HG02763 (cell line): ENCODE results near the gene SCP2.

ENCODE experiments used
- ATAC-seq: cut with Tn5 transposase; IDR thresholded peaks from one replicate; pipeline ENCODE4 v1.9.1; 2021; ENCODE audit warnings: mild to moderate bottlenecking, moderate library complexity; ENCODE audit not compliant: unreplicated experiment

The SCP2 gene

GRCh38 chr1:53026254-53026653, 99.2 kb downstream of the SCP2 start:
- ATAC-seq = no peak

GRCh38 chr1:53031732-53032131, 104.7 kb downstream of the SCP2 start:
- ATAC-seq = no peak

GRCh38 chr1:53037159-53037558, 110.1 kb downstream of the SCP2 start:
- ATAC-seq = no peak

GRCh38 chr1:53038566-53038965, 111.5 kb downstream of the SCP2 start:
- ATAC-seq = no peak

- ATAC-seq = no peak
Measured at GRCh38 chr1:53043271-53043670, 116.2 kb downstream of the SCP2 start.

GRCh38 chr1:53044926-53045325, 117.8 kb downstream of the SCP2 start:
- ATAC-seq = no peak

- ATAC-seq = no peak
Measured at GRCh38 chr1:53046930-53047329, 119.9 kb downstream of the SCP2 start.

- no peak for ATAC-seq
Measured at GRCh38 chr1:53047737-53048736, 121.0 kb downstream of the SCP2 start.

- no peak for ATAC-seq
Measured at GRCh38 chr1:53048960-53049573, 122.0 kb downstream of the SCP2 start.

GRCh38 chr1:53049574-53049967, 122.5 kb downstream of the SCP2 start:
- no peak for ATAC-seq

GRCh38 chr1:53050310-53050709, 123.2 kb downstream of the SCP2 start:
- no peak for ATAC-seq

- no peak for ATAC-seq
Measured at GRCh38 chr1:53051676-53052075, 124.6 kb downstream of the SCP2 start.

GRCh38 chr1:53057127-53057526, 130.1 kb downstream of the SCP2 start:
- ATAC-seq = no peak

GRCh38 chr1:53060579-53060978, 133.5 kb downstream of the SCP2 start:
- ATAC-seq = no peak

- no peak for ATAC-seq
Measured at GRCh38 chr1:53061123-53061858, 134.2 kb downstream of the SCP2 start.

- no peak for ATAC-seq
Measured at GRCh38 chr1:53061859-53062707, 135.0 kb downstream of the SCP2 start, which contains the start of gene PODN. PODN (plus strand) TSS chr1:53062213; CDS start chr1:53069856, 7,643 bp downstream.

- no peak for ATAC-seq
Measured at GRCh38 chr1:53062708-53063591, 135.9 kb downstream of the SCP2 start.

- no peak for ATAC-seq
Measured at GRCh38 chr1:53063744-53064515, 136.9 kb downstream of the SCP2 start.

GRCh38 chr1:53065391-53065790, 138.3 kb downstream of the SCP2 start:
- ATAC-seq = no peak
